ENCODE data around the gene GAD1. TPM values are rescaled to one million over a fixed set of nuclear protein-coding genes. Genes with fewer than 3 reads are reported as not detected.

Gene GAD1
- total and polyA plus RNA-seq, 3 donors from 2014 or later: 8.5 to 46.0 (median 12.5) TPM

DNA sequence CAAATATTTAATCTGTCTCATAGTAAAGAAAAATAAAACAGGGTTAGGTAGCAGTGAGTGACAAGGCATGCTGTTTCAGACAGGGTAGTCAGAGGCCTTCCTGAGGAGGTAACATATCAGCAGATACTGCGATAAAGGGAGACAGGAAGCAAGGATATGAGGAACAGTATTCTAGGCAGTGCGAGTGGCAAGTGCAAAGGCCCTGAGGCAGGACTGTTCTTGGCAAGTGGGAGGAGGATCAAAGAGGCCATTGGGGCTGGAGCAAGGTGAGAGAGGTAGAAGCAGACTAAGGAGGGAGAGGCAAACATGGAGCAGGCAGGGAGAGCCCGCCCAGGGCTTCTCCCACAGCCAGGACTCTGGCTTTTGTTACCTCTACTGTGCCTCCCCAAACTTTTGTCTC lies 33.6 kb downstream of the GAD1 start:
- no peaks in the 10 kb centered on the region for H3K9me3 ChIP-seq
- DNase-seq: no peak
- H3K4me1 ChIP-seq: no peaks in the 10 kb centered on the region
- H3K27ac ChIP-seq: no peak overlapping the region
- TF ChIP-seq POLR2A (IDR thresholded peaks at IDR 0.05): no peak
- TF ChIP-seq, protein P1, sequence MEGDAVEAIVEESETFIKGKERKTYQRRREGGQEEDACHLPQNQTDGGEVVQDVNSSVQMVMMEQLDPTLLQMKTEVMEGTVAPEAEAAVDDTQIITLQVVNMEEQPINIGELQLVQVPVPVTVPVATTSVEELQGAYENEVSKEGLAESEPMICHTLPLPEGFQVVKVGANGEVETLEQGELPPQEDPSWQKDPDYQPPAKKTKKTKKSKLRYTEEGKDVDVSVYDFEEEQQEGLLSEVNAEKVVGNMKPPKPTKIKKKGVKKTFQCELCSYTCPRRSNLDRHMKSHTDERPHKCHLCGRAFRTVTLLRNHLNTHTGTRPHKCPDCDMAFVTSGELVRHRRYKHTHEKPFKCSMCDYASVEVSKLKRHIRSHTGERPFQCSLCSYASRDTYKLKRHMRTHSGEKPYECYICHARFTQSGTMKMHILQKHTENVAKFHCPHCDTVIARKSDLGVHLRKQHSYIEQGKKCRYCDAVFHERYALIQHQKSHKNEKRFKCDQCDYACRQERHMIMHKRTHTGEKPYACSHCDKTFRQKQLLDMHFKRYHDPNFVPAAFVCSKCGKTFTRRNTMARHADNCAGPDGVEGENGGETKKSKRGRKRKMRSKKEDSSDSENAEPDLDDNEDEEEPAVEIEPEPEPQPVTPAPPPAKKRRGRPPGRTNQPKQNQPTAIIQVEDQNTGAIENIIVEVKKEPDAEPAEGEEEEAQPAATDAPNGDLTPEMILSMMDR (IDR thresholded peaks at IDR 0.05): no peak
- H3K36me3 ChIP-seq (ENCODE audit: low read depth, missing control alignments): no peaks in the 10 kb centered on the region
- 90 to 94% methylated on average over 3 of the region's 3 CpGs for WGBS, 2 donors
- H3K27me3 ChIP-seq: no peaks in the 10 kb centered on the region
- no peak overlapping the region for H3K4me3 ChIP-seq
- intact Hi-C loops (cut with DNase I; ENCODE audit: low total_unique reads): no loop called here

DNA sequence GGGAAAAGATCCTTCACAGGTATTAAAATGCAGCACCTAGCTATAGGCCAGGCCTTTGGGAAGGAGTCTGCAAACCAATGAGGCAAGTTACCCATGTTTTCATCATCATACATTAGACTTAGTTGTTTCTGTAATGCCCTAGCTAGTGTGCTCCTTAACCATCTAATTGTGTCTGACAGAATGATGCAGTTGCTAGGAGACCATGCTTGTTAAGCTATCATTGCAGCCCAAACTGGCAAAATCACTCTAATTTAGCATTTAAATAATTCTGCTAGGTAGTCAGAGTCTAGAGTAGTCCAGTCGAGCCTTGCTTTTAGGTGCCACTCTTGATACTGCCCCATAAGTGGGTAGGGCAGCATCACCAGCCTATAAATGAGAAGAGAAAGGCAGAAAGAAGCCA lies 34.9 kb downstream of the GAD1 start:
- H3K4me3 ChIP-seq: no peak overlapping the region
- no peak overlapping the region for H3K27ac ChIP-seq
- intact Hi-C loops (cut with DNase I; ENCODE audit: low total_unique reads): no loop called here
- no peaks in the 10 kb centered on the region for H3K36me3 ChIP-seq (ENCODE audit: low read depth, missing control alignments)
- no peak for DNase-seq
- no peaks in the 10 kb centered on the region for H3K4me1 ChIP-seq
- H3K27me3 ChIP-seq: no peaks in the 10 kb centered on the region
- TF ChIP-seq, protein P1 (IDR thresholded peaks at IDR 0.05): no peak
- TF ChIP-seq POLR2A (IDR thresholded peaks at IDR 0.05): no peak
- WGBS, 2 donors: 72 to 86% methylated on average over 1 of the region's 1 CpG
- H3K9me3 ChIP-seq: no peaks in the 10 kb centered on the region

DNA sequence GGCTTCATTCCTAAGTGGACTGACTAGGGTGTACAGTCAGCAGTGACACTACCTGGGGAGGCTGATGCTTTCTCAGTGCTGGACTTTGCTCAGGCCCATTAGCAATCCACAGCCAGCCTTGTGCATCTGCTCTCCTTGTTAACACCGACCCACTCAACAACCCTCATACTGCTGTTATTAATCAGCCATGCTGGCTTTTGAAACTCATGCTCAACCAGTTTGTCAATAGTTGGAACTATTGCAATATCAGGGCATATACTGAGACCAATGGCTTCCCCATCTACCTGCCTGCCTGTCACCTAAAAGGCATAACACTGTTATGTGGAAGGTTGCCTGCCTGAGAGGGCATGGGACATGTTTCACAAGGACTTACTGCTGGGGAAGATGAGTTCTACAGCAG lies 39.4 kb downstream of the GAD1 start:
- no peaks in the 10 kb centered on the region for H3K9me3 ChIP-seq
- no peak for DNase-seq
- no peaks in the 10 kb centered on the region for H3K36me3 ChIP-seq (ENCODE audit: low read depth, missing control alignments)
- no peak overlapping the region for H3K27ac ChIP-seq
- no peak for TF ChIP-seq POLR2A (IDR thresholded peaks at IDR 0.05)
- TF ChIP-seq, protein P1 (IDR thresholded peaks at IDR 0.05): no peak
- H3K4me3 ChIP-seq: no peak overlapping the region
- WGBS, 2 donors: 95 to 100% methylated on average over 1 of the region's 1 CpG
- H3K4me1 ChIP-seq: no peaks in the 10 kb centered on the region
- no peaks in the 10 kb centered on the region for H3K27me3 ChIP-seq
- intact Hi-C loops (cut with DNase I; ENCODE audit: low total_unique reads): no loop called here

DNA sequence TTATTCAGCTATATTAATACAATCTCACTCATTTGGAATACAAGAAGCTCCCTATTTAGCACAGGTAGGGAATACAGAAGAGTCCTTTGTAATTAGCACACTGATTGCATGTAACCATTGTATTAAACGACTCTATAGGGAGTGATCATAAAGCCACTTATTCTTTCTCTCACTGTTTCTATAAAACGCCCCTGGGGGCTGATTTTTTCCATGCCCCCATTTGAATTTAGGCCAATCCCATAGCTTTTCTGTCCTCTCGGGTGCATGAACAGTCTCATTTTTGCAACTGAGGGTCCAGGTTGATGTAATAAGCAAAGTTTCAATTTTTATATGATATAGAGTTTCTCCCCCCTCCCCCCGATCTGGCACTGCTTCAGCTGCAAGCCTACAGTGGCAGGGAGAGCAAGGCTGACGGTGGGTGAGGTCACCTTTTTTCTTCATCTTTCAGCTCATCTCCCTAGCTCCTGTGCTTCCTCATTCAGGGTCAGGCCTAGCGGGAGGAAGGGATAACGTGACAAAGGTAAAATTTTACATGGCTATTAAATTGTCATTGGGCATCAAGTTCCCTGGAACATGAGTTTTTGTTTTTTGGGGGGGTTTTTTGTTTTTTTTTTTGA lies 45.7 kb downstream of the GAD1 start:
- 76 to 82% methylated on average over 7 of the region's 7 CpGs for WGBS, 2 donors
- intact Hi-C loops (cut with DNase I; ENCODE audit: low total_unique reads): no loop called here
- no peaks in the 10 kb centered on the region for H3K36me3 ChIP-seq (ENCODE audit: low read depth, missing control alignments)
- H3K27me3 ChIP-seq: no peaks in the 10 kb centered on the region
- no peak overlapping the region for H3K4me3 ChIP-seq
- no peaks in the 10 kb centered on the region for H3K4me1 ChIP-seq
- DNase-seq: no peak
- no peaks in the 10 kb centered on the region for H3K9me3 ChIP-seq
- H3K27ac ChIP-seq: no peak overlapping the region
- no peak for TF ChIP-seq POLR2A (IDR thresholded peaks at IDR 0.05)
- TF ChIP-seq, protein P1 (IDR thresholded peaks at IDR 0.05): no peak

DNA sequence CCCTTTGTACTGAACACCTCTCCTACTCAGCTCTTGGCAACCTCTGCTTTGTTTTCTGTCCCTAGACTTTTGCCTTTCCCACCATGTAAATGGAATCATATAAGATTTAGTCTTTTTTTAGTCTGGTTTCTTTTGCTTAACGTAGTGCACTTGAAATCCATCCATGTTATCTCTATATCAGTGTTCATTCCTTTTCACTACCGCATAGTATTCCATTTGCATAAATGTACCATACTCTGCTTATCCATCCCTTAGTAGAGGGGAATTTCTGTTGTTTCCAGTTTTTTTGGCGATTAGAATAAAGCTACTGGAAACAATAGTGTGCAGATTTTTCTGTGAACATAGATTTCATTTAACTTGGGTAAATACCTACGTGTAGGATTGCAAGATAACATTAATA lies 46.4 kb downstream of the GAD1 start:
- no peak for DNase-seq
- 86 to 87% methylated on average over 4 of the region's 4 CpGs for WGBS, 2 donors
- Histone ChIP-seq H3K27ac (no peak overlapping the region), H3K36me3 (ENCODE audit: low read depth, missing control alignments) (no peaks in the 10 kb centered on the region), H3K4me3 (no peak overlapping the region), H3K9me3 (no peaks in the 10 kb centered on the region), H3K27me3 (no peaks in the 10 kb centered on the region), H3K4me1 (no peaks in the 10 kb centered on the region)
- TF ChIP-seq, protein P1 (IDR thresholded peaks at IDR 0.05): no peak
- no peak for TF ChIP-seq POLR2A (IDR thresholded peaks at IDR 0.05)
- intact Hi-C loops (cut with DNase I; ENCODE audit: low total_unique reads): no loop called here

Measured in testis (tissue), 3 donors.